Activated CD4-positive, alpha-beta T cell treated with anti-CD3 and anti-CD28 coated beads, Interleukin-2, amount 10 ng/mL, durations not matched to agents 24 days and 14 days (primary cell): Measurements from ENCODE around the gene ARSG. TPM values are rescaled to one million over a fixed set of nuclear protein-coding genes. Genes with fewer than 3 reads are reported as not detected.
A peak's percentile ranks its signal among the peaks of the same experiment; 100 is the strongest.

Experiments used
- DNase-seq: peaks from one replicate; pipeline ENCODE4 v3.0.0; 2022
- H3K27ac Mint-ChIP-seq: one replicate; pipeline ENCODE4 v1.8.0; 2022; ENCODE audit warnings: mild to moderate bottlenecking, mixed read lengths
- H3K27me3 Mint-ChIP-seq: one replicate; pipeline ENCODE4 v1.8.0; 2022; ENCODE audit warnings: mixed read lengths
- H3K36me3 Mint-ChIP-seq: one replicate; pipeline ENCODE4 v1.8.0; 2022; ENCODE audit warnings: low read depth, mild to moderate bottlenecking, mixed read lengths
- H3K4me1 Mint-ChIP-seq: one replicate; pipeline ENCODE4 v1.8.0; 2021; ENCODE audit warnings: mixed read lengths
- H3K4me3 Mint-ChIP-seq: one replicate; pipeline ENCODE4 v1.8.0; 2022; ENCODE audit warnings: mild to moderate bottlenecking, moderate library complexity, mixed read lengths
- H3K9me3 Mint-ChIP-seq: one replicate; pipeline ENCODE4 v1.8.0; 2021; ENCODE audit warnings: mixed read lengths
- intact Hi-C: fragments of 100-400 bp; cut with micrococcal nuclease; formaldehyde crosslinking; loops from one replicate; pipeline ENCODE4 v1.15.1; 2023
- total RNA-seq: library from RNA; stranded (reverse); gene quantifications from 2 replicates; pipeline ENCODE4 v1.2.3, GENCODE V29; 2022

ARSG gene
- total RNA-seq, 1 donor from 2014 or later = 5.6 TPM

DNA sequence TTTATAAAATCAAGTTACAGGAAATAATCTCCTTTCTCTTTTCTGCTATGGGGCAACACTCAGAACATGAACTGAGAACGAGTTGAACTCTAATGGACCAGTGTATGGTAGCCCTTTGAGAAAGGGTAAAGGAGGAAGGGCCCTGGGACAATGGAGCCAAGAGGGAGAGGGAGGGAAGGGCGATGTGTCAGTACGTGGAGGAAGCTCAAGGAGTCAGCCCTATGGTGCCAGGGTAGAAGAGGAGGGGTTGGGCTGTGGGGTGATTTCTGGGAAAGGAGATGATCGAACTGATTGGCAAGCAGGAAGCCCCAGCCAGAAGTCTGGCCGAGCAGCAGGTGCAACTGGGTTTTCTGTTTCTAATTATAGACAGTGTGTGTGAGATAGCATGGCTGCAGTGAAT lies 170.3 kb downstream of the ARSG start:
- no peaks in the 10 kb centered on the region for H3K27me3 Mint-ChIP-seq
- no peaks in the 10 kb centered on the region for H3K9me3 Mint-ChIP-seq
- peaks cover 52% of the 10 kb centered on the region for H3K4me1 Mint-ChIP-seq
- DNase-seq = peak; percentile 85
- H3K4me3 Mint-ChIP-seq = peak overlapping the region; percentile 57
- no peaks in the 10 kb centered on the region for H3K36me3 Mint-ChIP-seq
- intact Hi-C loops = loop anchor here (2.0 to 10.0 kb wide), 6 partner anchors 45 to 637 kb away; partner anchors contain the start of gene BPTF
- peak overlapping the region; percentile 92 for H3K27ac Mint-ChIP-seq

DNA sequence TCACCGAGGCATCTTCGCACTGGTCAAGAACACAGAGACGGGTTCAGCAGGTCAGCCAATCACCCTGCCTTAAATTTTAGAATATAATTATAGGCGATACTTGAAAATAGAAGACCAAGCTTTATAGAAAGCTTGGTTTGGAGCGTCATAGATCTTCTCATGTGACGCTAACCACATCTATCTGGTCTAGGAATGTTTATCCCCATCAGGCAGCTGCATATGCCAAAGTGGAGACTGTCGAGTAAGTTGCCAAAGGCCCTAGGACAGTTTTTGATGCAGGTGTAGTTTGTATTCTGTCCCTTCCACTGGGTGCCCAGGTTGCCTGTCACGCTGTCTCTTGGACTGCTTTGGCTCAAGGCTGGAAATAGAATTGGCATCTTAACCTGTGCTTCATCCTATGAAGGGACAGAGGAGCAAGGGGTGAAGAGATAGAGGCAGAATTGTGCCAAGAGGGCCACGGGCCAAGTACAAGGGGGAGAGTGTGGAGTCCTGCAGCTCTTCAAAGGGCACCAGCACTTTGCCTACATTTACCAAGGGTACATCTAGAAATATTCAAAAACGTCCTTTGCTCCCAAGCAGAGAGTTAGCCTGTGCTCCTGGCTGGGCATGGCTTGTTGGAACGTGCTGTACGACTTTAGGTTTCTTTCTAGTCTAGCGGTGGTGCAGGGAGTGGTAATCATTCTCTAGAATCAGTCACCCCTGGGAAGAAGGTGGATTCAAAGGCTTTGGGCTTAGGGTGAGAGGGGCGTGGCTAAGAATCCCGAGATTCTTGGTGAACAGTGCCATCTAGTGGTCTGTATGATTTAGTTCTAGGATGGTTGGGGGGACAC lies 171.3 kb downstream of the ARSG start:
- Mint-ChIP-seq H3K27ac (peak overlapping the region; percentile 67), H3K27me3 (peaks cover 3% of the 10 kb centered on the region), H3K36me3 (no peaks in the 10 kb centered on the region), H3K9me3 (no peaks in the 10 kb centered on the region), H3K4me3 (peak overlapping the region; percentile 14), H3K4me1 (peaks cover 50% of the 10 kb centered on the region)
- DNase-seq = peak; percentile 93
- intact Hi-C loops = loop anchor here (1.0 to 10.0 kb wide), 8 partner anchors 26 to 638 kb away; partner anchors contain the start of gene BPTF

DNA sequence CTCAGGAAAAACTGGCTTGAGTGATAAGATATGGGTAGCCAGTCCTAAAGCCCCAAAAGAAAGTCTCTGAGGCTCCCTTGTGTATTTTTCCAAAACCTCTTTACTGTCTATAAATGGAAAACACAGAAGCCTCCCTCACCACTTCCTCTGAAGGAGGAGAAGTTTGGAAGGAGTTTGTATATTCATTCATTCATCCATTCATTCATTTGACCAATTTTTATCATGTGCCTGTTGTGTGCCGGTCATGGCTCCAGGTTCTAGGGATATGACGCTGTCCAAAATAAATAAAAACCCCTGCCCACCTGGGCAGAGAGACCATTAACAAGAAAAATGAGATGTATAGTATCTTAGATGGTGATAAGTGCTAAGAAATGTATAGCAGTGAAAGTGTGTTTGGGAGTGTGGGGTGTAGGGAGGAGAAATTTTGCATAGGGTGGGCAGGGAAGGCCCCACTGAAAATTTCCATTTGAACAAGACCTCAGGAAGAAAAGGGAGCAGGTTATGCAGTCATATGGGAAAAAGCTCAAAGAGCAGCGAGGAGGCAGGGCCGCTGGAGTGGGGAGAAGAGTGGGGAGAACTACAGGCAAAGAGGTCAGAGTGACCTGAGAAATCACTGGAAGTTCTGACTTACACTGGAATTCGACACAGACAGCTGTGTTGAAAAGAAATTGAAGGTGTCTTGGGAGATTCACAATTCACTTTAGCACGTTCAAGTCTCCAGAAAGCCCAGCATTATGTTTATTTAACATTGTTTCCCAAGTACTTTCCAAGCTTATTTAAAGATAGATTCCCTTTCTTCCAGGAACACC lies 172.1 kb downstream of the ARSG start:
- Mint-ChIP-seq H3K9me3 (no peaks in the 10 kb centered on the region), H3K36me3 (no peaks in the 10 kb centered on the region), H3K27ac (no peak overlapping the region), H3K4me3 (no peak overlapping the region), H3K27me3 (peaks cover 11% of the 10 kb centered on the region), H3K4me1 (peaks cover 44% of the 10 kb centered on the region)
- intact Hi-C loops = loop anchor here (1.0 to 10.0 kb wide), 8 partner anchors 27 to 639 kb away; partner anchors contain the start of gene BPTF
- DNase-seq = no peak

DNA sequence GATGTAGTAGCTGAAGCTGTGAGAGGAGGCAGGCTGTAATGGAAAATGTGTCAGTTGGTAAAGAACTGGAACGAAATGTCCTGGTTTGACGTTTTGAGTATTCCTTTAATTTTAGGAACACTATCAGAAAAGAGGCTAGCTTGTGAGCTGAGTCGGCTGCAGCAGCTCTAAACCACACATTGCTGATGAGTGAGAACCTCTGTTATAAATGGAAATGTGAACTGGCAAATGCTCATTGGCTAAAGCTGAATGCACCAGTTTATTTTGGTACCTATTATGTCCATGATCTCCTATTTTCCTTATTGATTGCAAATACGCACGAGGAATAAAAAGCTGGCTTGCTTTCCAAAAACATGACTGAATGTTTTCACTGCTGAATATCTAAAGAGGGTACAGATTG lies 177.0 kb downstream of the ARSG start:
- Mint-ChIP-seq H3K27ac (no peak overlapping the region), H3K9me3 (no peaks in the 10 kb centered on the region), H3K4me1 (peaks cover 7% of the 10 kb centered on the region), H3K4me3 (no peak overlapping the region), H3K36me3 (no peaks in the 10 kb centered on the region), H3K27me3 (peaks cover 29% of the 10 kb centered on the region)
- DNase-seq = no peak
- intact Hi-C loops = loop anchor here (10.0 kb wide), 1 partner anchor 644 kb away; the partner anchor contains the start of gene BPTF

- H3K4me1 Mint-ChIP-seq = peaks cover 7% of the 10 kb centered on the region
- no peaks in the 10 kb centered on the region for H3K9me3 Mint-ChIP-seq
- DNase-seq = no peak
- H3K27me3 Mint-ChIP-seq = peaks cover 31% of the 10 kb centered on the region
- H3K27ac Mint-ChIP-seq = no peak overlapping the region
- no peak overlapping the region for H3K4me3 Mint-ChIP-seq
- intact Hi-C loops = loop anchor here (10.0 kb wide), 1 partner anchor 644 kb away; the partner anchor contains the start of gene BPTF
- H3K36me3 Mint-ChIP-seq = no peaks in the 10 kb centered on the region
These were observed 177.5 kb downstream of the ARSG start for GRCh38 chr17:68468788-68469187.

Other genes with a start within 250 kb of the ARSG start
- 75.8 and 77.5 TPM in 2 replicates for gene AMZ2, start 43.5 kb upstream of the ARSG start, total RNA-seq
- 2.6 and 2.7 TPM in 2 replicates for gene SLC16A6, start 368 bp upstream of the ARSG start, total RNA-seq
- gene WIPI1, start 166.0 kb downstream of the ARSG start, total RNA-seq = 9.1 and 9.5 TPM in 2 replicates
- 194 and 207 TPM in 2 replicates for gene PRKAR1A, start 220.9 kb downstream of the ARSG start, total RNA-seq